ENCODE results near the gene CCDC9B. TPM values are rescaled to one million over a fixed set of nuclear protein-coding genes. Genes with fewer than 3 reads are reported as not detected.

CCDC9B gene
- total and polyA plus RNA-seq, 8 donors: 0.58 to 39.3 (median 11.3) TPM

DNA sequence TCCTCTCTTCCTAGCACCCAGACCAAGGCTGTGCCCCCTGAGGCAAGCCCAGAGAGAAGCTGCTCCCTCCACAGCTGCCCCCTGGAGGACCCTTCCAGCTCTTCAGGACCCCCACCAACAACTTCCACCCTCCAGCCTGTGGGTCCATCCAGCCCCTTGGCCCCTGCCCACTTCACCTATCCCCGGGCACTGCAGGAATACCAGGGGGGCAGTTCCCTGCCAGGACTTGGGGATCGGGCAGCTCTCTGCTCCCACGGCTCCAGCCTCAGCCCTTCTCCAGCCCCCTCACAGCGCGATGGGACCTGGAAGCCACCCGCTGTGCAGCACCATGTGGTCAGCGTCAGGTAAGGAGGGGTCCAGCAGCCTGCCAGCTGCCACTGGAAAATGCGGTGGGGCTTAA is 22.9 kb upstream of the CCDC9B start:
- H3K4me3 ChIP-seq: no peak overlapping the region
- no peak for DNase-seq
- 71 to 86% (median 85%) methylated on average over 8 of the region's 8 CpGs for WGBS, 5 donors
- H3K9me3 ChIP-seq: no peaks in the 10 kb centered on the region
- TF ChIP-seq POLR2A (IDR thresholded peaks at IDR 0.05): no peak
- no peak for TF ChIP-seq POLR2AphosphoS5 (IDR thresholded peaks at IDR 0.05)
- TF ChIP-seq, protein P1, sequence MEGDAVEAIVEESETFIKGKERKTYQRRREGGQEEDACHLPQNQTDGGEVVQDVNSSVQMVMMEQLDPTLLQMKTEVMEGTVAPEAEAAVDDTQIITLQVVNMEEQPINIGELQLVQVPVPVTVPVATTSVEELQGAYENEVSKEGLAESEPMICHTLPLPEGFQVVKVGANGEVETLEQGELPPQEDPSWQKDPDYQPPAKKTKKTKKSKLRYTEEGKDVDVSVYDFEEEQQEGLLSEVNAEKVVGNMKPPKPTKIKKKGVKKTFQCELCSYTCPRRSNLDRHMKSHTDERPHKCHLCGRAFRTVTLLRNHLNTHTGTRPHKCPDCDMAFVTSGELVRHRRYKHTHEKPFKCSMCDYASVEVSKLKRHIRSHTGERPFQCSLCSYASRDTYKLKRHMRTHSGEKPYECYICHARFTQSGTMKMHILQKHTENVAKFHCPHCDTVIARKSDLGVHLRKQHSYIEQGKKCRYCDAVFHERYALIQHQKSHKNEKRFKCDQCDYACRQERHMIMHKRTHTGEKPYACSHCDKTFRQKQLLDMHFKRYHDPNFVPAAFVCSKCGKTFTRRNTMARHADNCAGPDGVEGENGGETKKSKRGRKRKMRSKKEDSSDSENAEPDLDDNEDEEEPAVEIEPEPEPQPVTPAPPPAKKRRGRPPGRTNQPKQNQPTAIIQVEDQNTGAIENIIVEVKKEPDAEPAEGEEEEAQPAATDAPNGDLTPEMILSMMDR (IDR thresholded peaks at IDR 0.05): no peak
- TF ChIP-seq EP300 (IDR thresholded peaks at IDR 0.05): no peak
- no peak overlapping the region for H3K27ac ChIP-seq
- no peaks in the 10 kb centered on the region for H3K36me3 ChIP-seq
- intact Hi-C loops (cut with DNase I; ENCODE audit: low total_unique reads): loop anchor here (10.0 kb wide), 1 partner anchor 51 kb away; no protein-coding TSS in a partner anchor
- peaks cover 20 to 28% (median 24%) of the 10 kb centered on the region in 4 donors for H3K4me1 ChIP-seq
- peaks cover 0 to 5% (median 2%) of the 10 kb centered on the region in 3 donors for H3K27me3 ChIP-seq

DNA sequence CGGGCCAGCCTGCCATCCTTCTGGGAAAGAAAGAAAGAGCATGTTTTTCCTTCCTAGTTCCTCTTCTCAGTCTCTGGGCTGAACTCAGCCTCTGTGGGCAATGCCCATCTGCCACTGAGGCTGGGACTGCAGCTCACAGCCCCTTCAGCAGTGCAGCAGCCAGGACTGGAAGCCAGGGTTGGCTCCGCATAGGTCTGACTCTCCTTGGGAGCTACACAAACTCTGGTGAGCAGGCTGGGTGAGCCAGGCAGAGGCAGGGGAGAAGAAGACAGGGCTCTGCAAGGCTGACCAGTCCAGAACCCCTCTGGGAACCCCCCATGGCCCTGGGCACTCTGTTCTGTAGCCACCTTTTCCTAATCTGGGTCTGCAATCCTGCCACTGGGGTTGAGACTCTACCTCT is 20.9 kb upstream of the CCDC9B start:
- DNase-seq: no peak
- Histone ChIP-seq H3K9me3 (no peaks in the 10 kb centered on the region), H3K36me3 (no peaks in the 10 kb centered on the region), H3K27me3 (peaks cover 0 to 10% (median 3%) of the 10 kb centered on the region in 3 donors), H3K4me1 (peaks cover 12 to 23% (median 19%) of the 10 kb centered on the region in 4 donors), H3K27ac (no peak overlapping the region), H3K4me3 (no peak overlapping the region)
- TF ChIP-seq, protein P1 (IDR thresholded peaks at IDR 0.05): no peak
- TF ChIP-seq EP300 (IDR thresholded peaks at IDR 0.05) (no peak), POLR2A (IDR thresholded peaks at IDR 0.05) (no peak), POLR2AphosphoS5 (IDR thresholded peaks at IDR 0.05) (no peak)
- intact Hi-C loops (cut with DNase I; ENCODE audit: low total_unique reads): loop anchor here (10.0 kb wide), 1 partner anchor 53 kb away; no protein-coding TSS in a partner anchor
- 75 to 91% (median 83%) methylated on average over 2 of the region's 2 CpGs for WGBS, 5 donors

DNA sequence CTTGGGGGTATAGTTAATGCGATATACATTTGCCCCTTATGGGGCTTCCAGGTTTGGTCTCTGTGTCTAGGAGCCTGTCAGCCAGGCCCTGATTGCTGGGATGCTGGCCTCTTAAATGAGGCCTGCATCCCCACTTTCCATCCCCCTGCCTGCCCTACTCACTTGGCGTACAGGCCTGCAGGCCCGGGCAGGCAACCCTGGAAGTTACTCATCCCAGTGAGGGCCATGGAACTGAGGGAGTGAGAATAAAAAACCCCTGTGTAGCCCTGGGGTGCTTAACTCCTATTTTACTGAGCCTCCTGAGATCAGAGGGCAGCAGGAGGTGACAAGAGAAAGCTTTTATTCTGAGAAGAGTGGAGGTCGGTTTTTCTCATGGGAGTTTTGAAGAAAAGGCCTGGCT is 19.3 kb upstream of the CCDC9B start:
- no peaks in the 10 kb centered on the region for H3K36me3 ChIP-seq
- intact Hi-C loops (cut with DNase I; ENCODE audit: low total_unique reads): loop anchor here (10.0 kb wide), 1 partner anchor 55 kb away; no protein-coding TSS in a partner anchor
- H3K4me1 ChIP-seq: peaks cover 12 to 16% (median 15%) of the 10 kb centered on the region in 4 donors
- H3K9me3 ChIP-seq: no peaks in the 10 kb centered on the region
- peaks cover 0 to 10% (median 3%) of the 10 kb centered on the region in 3 donors for H3K27me3 ChIP-seq
- H3K4me3 ChIP-seq: no peak overlapping the region
- TF ChIP-seq, protein P1 (IDR thresholded peaks at IDR 0.05): no peak
- TF ChIP-seq POLR2A (IDR thresholded peaks at IDR 0.05) (no peak), EP300 (IDR thresholded peaks at IDR 0.05) (no peak), POLR2AphosphoS5 (IDR thresholded peaks at IDR 0.05) (no peak)
- WGBS, 5 donors: 92 to 98% (median 94%) methylated on average over 3 to 4 of the region's 4 CpGs
- no peak for DNase-seq
- H3K27ac ChIP-seq: no peak overlapping the region

DNA sequence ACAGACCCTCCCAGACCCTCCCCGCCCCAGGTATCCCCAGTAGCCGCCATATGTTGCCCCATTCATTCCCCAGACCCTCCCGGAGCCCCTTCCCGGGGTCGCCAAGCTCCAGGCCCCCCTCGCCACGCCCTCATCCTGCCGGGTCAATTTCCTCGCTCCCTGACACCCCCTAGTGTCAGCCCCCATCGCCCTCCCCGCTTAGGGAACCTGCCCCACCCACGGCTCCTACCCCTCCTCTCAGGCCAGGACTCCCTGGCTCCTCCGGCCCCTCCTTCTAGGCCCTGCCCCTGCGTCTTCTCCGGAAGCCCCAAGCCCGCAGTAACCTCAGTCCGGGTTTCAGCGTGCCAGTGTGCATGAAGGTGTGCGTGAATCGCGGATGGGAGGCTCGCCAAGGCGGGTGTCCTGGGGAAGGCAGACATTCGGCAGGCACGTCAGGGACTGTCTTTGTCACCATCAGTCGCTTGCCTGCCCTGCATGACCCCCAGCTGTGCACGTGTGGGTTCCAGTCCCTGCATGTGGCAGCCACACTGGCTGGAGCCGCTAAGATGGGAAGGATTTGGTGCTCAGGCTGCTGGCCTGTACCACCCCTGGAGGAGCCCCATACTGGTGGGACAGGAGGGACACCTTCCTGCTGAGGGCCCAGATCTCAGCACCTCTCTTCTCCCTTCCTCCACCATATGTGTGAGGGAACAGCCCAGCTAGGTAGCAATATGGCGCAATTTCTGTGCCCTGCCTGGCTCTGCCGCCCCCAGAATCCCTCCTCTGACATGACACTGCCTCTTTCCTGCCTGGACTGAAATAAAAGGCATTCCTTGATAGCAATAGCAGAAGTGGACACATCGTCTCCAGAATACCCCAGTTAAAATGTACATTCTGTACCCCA is 18.0 kb upstream of the CCDC9B start:
- intact Hi-C loops (cut with DNase I; ENCODE audit: low total_unique reads): no loop called here
- H3K27ac ChIP-seq: peak overlapping the region in 1 of 5 donors; percentile 21
- no peak for DNase-seq
- H3K4me3 ChIP-seq: peak overlapping the region; percentile 46 to 67 (median 58)
- peaks cover 0 to 10% (median 3%) of the 10 kb centered on the region in 3 donors for H3K27me3 ChIP-seq
- H3K4me1 ChIP-seq: peaks cover 19 to 27% (median 26%) of the 10 kb centered on the region in 4 donors
- no peaks in the 10 kb centered on the region for H3K9me3 ChIP-seq
- TF ChIP-seq EP300 (IDR thresholded peaks at IDR 0.05) (no peak), POLR2A (IDR thresholded peaks at IDR 0.05) (no peak), POLR2AphosphoS5 (IDR thresholded peaks at IDR 0.05) (no peak)
- TF ChIP-seq, protein P1 (IDR thresholded peaks at IDR 0.05): no peak
- H3K36me3 ChIP-seq: no peaks in the 10 kb centered on the region
- 11 to 14% (median 12%) methylated on average over 25 to 31 of the region's 31 CpGs for WGBS, 5 donors

All from stomach (tissue), 9 donors.